ENCODE measurements around the gene CTAGE9.
"Not testable (repeated sequence)": the region's sequence is repeated elsewhere in the genome, so short reads cannot be mapped to it uniquely, and the experiment has no call there.

Gene CTAGE9

GRCh38 chr6:131727868-131728267, 17.1 kb upstream of the CTAGE9 start:
- DNase-seq = no peak

GRCh38 chr6:131727467-131727866, 16.6 kb upstream of the CTAGE9 start:
- DNase-seq = no peak

GRCh38 chr6:131724114-131724513, 13.3 kb upstream of the CTAGE9 start:
- DNase-seq = no peak

GRCh38 chr6:131721161-131721560, 10.3 kb upstream of the CTAGE9 start:
- no peak for DNase-seq

- no peak for DNase-seq
These were observed 7.2 kb upstream of the CTAGE9 start for GRCh38 chr6:131717836-131718542.

- DNase-seq = not testable (repeated sequence)
These were observed 4.8 kb upstream of the CTAGE9 start for GRCh38 chr6:131715567-131715966.

- not testable (repeated sequence) for DNase-seq
These were observed 6.9 kb downstream of the CTAGE9 start for GRCh38 chr6:131703905-131704304.

GRCh38 chr6:131700851-131701250, 10.0 kb downstream of the CTAGE9 start:
- DNase-seq = not testable (repeated sequence)

GRCh38 chr6:131696956-131697355, 13.9 kb downstream of the CTAGE9 start:
- no peak for DNase-seq

GRCh38 chr6:131694832-131695426, 15.9 kb downstream of the CTAGE9 start:
- DNase-seq = no peak

- no peak for DNase-seq
These were observed 17.4 kb downstream of the CTAGE9 start for GRCh38 chr6:131693384-131693783.

- DNase-seq = no peak
These were observed 18.2 kb downstream of the CTAGE9 start for GRCh38 chr6:131692589-131692988.

GRCh38 chr6:131692031-131692430, 18.8 kb downstream of the CTAGE9 start:
- DNase-seq = no peak

- DNase-seq = no peak
These were observed 22.5 kb downstream of the CTAGE9 start for GRCh38 chr6:131688286-131688685.

GRCh38 chr6:131687022-131687421, 23.8 kb downstream of the CTAGE9 start:
- no peak for DNase-seq

- DNase-seq = no peak
These were observed 25.5 kb downstream of the CTAGE9 start for GRCh38 chr6:131685266-131685780.

GRCh38 chr6:131683479-131683878, 27.3 kb downstream of the CTAGE9 start:
- no peak for DNase-seq

- no peak for DNase-seq
These were observed 28.4 kb downstream of the CTAGE9 start for GRCh38 chr6:131682442-131682841.

- DNase-seq = no peak
These were observed 29.2 kb downstream of the CTAGE9 start for GRCh38 chr6:131681585-131681984.

- DNase-seq = no peak
These were observed 29.9 kb downstream of the CTAGE9 start for GRCh38 chr6:131680868-131681267.

GRCh38 chr6:131678442-131678841, 32.4 kb downstream of the CTAGE9 start:
- no peak for DNase-seq

- DNase-seq = no peak
These were observed 37.6 kb downstream of the CTAGE9 start for GRCh38 chr6:131673184-131673583.

GRCh38 chr6:131669891-131670290, 40.9 kb downstream of the CTAGE9 start:
- no peak for DNase-seq

GRCh38 chr6:131663578-131664165, 47.1 kb downstream of the CTAGE9 start:
- DNase-seq = no peak
